Astrocyte of the hippocampus (primary cell): ENCODE results near the gene CDHR2.
"Not testable (repeated sequence)": the region's sequence is repeated elsewhere in the genome, so short reads cannot be mapped to it uniquely, and the experiment has no call there.

Source experiments
- DNase-seq: peaks from one replicate; pipeline ENCODE4 v3.0.0; 2011; ENCODE audit warnings: low read depth, low spot score

Gene CDHR2

DNA sequence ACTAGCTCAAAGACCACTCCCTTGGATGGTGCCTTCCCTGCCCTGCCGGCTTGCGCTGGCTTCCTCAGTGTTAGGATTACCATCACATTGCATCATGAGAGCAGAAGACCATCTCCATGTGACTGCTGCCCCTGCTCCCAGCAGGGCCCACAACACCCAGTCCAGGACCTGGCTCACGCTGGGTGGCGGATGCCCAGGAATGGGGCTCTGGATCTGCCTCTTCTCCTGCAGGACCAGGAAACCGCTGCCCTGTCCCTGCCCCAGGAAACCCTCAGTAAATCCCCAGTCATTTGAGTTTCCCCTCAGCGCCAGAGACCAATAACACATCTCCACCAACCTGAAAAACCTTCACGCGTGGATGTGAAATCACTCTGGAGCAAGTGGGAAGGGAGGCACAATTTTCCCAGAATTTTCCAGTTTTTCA is 8.7 kb upstream of the CDHR2 start:
- DNase-seq, result no peak

DNA sequence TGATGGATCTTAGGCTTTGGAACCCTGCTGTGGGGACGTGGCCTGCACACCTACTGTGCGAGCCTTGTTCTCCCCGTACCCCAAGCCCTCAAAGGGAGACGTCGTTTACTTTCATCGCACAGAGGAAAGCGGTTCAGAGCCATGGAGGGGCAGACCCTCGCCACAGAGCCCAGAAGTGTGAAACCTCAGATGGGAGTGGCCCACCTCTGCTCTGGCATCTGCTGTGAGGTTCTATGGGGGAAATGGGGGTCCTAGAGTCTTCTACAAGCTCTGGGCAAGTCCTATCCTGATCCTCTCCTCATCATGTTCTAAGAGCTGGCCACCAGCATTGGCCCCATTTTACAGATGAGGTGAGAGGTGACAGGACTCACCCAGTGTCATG is 8.2 kb upstream of the CDHR2 start:
- DNase-seq, result no peak

DNA sequence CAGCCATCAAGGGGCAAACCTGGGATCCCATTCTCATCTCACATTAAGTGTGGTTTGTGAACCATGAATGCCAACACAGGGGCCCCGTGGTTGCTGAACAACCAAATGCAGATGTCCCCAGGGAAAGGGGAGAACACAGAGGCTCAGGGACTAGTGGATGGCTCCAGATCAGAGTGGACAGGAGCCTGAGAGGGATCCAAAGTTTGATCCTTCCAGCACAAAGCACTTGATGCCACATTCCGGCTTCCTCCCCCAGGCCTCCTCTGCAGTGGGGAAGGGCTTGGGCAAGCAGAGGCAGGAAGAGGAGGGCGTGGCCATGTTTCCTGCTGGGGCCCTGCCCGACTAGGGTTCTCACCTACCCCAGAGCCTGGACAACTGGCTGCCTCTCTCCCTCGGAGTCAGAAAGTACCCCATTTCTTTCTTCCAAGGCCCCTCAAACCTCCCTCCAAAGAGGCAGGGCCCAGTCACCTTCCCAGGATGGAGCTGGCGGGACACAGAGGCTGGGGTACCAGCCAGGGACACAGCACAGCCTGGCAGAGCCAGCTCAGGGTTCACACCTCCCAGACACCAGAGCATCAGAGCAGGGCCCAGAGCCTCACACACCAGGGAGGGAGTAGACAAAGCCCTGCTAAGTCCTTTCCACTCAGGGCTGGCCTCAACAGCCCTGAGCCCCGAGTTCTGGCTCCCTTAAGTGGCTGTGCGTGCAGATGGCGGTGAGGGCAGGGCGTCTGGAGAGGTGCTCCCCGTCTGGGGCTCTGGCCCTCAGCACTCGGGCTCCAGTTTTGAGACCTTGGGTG is 7.6 kb upstream of the CDHR2 start:
- DNase-seq, result no peak

DNA sequence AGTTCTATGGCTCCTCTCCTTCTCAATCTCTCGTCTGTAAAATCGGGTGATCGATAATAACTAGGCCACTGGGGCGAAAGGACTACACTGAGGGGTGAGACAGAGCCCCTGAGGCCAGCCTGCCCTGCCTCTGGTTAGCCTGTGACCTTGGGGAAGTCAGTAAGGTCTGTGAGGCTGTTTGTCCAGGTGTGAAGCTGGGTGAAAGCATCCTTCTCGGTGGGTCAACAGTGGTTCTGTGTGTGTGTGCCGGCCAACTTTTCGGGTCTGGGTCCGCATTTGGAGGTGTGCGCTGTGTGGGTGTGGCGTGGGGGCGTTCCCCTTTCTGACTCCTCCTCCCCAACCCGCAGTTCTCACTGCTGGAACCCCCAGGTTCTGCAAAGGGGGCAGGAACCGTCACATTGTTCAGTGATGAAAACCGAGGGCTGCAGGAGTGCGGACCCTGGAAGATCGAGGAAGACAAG is 7.0 kb upstream of the CDHR2 start:
- DNase-seq, result no peak

DNA sequence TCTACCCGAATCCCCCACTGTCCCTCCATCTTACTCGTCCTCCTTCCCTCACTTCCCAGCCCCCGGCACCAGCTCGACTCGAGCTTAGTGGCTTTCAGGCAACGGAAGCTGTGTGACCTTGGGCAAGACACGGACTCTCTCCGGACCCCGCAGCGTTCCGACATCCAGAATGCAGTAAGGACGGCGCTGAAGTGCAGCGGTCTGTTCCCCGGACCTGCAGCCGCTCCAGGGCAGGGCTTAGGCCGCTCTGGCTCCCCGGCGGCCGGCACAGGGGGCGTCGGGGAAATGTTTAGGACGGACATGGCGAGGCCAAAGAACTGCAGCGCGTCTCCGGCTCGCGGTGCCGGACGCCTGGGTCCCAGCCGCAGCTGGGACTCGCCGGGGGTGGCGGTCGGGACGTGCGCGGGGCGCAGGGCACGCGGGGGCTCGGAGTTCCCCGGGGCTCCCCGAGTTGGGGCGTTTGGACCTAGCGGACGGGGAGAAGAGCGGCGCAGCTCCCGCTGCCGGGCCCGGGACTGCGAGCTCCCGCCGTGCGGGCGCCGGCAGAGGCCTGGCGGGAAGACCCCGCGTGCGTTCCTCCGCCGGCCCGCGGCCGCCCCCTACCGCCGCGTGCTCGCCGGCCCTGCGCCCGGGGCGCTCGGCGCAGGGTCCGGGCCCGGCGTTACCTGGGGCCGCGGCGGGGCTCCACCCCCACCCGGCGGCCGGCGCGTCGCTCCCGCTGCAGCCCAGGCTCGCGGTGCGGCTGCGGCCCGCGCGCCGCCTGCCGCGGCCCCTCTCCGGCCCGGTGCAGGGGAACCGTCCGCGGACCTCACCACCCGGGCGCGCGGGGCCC is 6.3 kb upstream of the CDHR2 start:
- peak; percentile 68 for DNase-seq

DNA sequence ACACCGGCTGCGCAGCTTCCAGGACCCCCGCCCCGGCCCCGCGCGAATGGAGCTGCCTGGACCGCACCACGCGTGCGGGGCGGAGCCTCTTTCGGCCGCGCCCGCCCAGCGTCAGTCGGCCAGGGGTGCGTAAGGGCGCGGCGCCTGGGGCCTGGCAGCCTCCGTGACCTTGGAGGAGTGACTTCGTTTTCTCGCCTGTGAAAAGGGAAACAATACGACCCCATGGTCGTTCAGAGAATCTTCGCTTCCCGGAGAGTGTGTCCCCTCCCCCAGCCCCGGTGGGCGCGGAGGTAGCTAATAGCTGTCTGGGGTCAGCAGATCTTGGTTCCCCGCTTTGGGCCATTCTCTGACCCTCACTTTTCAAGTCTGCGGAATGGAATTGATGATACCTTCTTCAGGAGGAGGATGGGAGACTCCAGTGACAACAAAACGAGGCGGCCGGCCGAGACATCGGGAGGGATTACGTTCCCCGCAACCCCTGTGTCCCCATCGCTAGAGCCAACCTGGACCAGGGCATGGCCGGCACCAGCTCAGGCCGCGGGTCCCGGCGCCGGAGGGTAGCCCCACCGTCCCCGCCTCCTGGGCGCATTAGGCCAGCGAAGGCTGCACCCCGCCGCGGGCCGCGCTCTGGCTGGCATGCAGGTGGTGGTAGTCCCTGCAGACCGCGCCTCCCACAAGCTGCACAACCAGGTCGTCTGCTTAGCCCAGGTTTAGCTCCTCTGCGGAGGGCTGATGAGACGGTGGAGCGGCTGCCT is 5.5 kb upstream of the CDHR2 start:
- peak; percentile 70 for DNase-seq

DNA sequence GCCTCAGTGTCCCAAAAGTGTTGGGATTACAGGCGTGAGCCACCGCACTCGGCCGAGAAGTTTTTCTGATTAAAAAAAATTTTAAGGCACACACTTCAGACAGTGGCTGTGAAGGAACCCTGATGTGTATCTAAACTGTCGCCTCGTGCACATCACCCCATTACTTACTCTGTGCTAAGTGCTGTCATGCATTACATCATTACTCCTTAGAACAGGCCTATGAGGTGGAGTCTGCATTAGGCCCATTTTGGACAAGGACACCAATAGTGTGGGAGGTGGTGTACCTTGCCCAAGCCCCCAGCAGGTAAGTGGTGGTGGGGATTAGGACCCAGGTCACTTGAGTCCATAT is 3.8 kb upstream of the CDHR2 start:
- DNase-seq, result no peak

DNA sequence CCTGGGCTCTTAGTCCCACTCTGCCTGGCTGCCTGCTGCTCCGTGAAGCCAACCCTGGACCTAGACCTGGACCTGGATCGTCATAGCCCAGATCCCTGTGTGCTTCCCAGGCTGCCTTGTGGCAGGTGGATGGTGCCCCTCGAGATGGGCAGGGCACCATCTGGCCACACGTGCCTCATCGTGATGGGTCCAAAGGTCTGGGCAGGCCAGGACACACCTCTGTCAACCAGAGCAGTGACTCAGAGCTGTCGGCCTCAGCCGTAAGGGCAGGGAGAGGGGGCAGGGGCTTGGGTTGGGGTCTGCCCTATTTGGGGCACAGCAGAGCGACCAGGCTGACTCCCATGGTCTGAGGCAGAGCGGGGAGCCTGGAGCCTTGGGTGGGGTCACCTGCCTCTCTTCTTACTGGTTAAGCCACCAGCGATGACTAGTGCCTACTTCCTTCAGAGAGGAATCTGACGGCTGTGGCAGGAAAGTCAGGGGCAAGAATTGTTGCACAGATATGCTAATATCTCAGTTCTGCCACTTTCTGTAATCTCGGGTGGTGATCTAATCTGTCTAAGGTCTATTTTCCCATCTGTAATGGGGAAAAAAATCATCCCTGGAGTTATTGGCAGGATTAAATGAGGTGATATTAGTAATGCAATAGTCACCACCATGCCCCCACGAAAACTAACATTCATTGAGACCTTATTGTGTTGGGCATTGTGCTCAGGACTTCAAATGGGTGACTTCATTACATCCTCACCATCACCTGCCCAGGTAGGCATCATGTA is 3.2 kb upstream of the CDHR2 start:
- no peak for DNase-seq

DNA sequence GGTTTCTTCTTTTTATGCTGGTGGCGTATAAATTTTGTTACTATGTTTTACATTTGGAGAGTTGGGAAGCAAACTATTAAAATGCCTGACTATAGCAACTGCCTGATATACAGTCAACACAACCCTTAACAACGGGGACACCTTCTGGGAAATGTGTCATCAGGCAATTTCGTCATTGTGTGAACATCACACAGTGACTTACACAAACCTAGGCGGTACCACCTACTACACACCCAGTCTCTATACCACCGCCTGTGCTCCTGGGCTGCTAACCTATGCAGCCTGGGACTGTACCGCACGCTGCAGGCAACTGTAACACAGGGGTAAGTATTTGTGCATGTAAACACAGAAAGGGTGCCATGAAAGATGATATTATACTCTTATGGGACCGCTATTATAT is 1.3 kb upstream of the CDHR2 start:
- no peak for DNase-seq

DNA sequence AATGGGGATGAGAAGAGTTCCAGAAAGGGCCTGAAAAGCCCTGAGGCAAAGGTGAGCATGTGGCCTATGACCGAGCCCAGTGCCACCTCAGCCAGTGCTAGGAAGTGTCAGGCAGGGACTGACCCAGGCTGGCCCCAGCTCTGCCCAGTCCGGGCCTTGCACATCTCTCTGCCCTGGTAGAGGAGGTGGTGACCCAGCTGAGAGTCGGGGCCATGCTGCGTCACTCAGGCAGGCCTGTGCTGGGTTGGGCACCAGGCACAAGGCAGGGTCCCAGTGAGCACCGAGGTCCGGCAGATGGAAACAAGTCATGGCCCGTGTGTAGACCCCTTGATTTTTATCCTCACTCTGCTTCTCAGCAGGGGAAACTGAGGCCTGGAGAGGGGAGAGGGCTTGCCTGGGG is 729 bp downstream of the CDHR2 start:
- DNase-seq, result no peak

DNA sequence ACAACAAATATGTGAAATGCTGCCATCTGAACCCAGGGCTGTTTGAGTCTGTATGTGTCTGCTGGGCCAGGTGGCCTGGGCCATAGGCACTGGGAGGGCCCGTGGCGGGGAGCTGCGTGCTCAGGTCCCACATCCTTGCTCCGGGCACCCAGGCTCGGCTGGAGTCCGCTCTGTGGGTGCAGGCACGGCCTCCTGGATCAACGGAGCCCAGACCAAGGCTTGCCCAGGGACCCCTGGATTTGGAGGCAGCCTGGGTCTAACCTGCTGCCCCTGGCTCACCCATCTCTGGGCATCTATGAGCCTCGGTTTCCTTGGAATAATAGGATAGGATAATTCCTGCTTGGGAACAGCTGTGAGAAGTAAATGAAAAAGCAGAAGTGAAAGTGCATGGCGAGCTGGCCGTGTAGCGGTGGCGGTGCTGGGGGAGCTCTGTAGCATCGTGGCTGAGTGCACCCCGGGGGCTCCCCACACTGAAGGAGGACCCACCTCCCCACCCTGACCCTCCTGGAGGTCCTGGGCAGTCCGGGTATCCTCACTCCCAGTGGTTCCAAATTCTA is 1.2 kb downstream of the CDHR2 start:
- no peak for DNase-seq

DNA sequence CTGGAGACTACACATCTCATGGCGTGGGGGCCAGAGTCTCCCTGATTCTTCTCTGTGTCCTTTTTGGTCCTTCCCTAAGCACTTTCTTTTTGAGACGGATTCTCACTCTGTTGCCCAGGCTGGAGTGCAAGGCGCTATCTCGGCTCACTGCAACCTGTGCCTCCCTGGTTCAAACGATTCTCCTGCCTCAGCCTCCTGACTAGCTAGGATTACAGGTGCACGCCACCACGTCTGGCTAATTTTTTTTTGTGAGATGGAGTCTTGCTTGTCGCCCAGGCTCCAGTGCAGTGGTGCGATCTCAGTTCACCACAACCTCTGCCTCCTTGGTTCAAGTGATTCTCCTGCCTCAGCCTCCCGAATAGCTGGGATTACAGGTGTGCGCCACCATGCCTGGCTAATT is 1.8 kb downstream of the CDHR2 start:
- DNase-seq, result not testable (repeated sequence)

DNA sequence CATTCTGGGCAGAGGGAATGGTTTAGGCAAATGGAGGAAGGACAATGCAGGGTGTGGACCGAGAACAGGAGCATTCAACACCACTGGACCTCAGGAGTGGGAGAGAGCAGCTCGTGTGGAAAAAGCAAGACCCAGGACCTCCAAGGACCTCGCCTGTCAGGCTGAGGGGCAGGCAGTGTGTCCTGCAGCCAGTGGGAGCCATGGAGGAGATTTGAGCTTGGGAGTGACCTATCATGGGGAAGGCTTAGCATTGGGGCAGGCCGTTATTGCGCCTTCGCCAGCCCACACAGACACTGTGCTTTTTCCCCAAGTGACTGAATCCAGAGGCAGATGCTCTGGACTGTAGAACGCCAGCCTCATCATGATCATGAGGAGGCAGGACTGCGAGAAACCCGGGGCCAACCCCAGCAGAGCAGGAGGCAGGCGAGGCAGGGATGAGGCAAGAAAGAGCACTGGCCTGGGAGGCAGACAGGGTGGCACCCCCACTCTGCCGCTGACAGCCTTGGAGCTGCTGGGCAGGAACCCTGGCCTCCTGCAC is 3.3 kb downstream of the CDHR2 start:
- no peak for DNase-seq

DNA sequence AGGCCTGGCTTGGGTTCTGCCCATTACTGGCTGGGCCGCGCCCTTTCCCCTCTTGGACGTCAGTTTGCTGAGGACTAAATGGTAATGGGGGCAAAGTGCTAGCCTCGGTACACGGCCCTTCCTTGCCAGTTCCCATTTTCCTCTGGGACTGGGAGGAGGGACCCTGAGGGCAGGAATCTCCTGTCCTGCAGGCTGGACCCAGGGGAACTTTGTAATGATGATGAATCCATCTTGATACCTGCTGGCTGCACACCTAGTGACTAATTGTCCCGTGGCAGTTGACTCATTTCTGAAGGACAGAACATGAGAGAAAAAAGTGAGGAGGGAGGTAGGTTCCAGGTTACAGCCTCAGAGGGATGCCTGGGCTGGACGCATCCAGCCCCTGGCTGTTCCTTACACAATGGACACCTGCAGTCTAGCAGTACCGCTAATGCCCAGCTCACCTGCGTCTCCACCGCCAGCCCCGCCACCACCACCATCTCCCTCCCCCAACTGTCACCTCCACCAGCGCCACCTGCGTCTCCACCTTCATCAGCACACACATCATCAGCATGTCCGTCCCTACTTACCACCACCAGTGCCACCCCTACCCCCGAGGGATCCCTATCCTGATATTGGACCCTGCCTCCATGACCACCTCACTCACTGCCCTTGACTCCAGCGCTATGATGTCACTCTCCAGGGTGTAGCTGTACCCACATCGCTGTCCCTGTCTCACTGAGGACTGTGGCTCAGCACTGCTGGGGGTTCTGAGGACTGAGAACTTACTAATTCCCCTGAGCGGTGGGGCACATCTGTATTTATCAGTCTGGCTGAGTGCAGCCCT is 4.3 kb downstream of the CDHR2 start:
- no peak for DNase-seq

DNA sequence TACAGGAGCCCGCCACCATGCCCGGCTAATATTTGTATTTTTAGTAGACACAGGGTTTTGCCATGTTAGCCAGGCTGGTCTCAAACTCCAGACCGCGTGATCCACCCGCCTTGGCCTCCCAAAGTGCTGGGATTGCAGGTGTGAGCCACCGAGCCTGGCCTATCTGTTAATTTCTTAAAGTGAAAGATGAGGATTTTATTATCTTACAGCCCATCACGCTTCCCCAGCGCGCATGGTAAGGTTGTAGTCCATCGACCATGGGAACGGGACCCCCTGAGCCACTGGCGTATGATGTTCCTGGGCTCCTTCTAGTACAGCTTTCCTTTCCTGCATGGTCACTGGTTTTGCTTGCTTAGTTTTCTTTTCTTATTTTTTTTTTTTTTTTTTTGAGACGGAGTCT is 8.7 kb downstream of the CDHR2 start:
- DNase-seq, result no peak

DNA sequence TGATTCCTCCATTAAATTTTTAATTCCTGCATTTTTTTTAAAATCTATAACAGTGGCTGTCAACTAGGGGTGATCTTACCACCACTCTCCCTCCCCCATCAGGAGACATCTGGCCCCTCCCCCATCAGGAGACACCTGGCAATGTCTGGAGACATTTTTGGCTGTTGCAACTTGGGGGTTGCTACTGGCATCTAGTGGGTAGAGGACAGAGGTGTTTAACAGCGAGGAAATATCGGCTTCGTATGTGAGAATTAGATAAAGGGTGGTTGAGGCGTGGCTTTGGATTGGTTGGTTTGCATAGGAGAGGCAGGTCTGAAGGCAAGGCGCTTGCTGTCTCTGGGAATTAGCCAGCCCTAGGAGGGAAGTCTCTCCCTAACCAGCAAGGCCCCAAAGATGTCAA is 10.5 kb downstream of the CDHR2 start:
- DNase-seq, result no peak

DNA sequence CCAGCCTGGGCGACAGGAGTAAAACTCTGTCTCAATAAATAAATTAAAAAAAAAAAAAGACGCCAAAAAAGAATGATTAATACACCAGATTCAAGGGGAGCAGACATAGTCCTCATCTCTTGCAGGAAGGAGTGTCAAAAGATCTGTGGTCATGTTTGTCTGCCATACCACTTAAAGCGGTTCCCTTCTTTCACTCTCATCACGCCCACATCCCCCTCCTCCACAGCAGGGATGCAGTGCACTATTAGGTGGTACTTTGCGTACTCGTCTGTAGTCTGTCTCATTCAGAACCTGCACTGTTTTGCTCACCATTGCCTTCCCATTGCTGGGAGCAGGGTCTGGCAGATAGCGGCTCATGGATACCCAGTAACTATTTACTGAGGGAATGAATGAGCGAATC is 11.2 kb downstream of the CDHR2 start:
- no peak for DNase-seq

DNA sequence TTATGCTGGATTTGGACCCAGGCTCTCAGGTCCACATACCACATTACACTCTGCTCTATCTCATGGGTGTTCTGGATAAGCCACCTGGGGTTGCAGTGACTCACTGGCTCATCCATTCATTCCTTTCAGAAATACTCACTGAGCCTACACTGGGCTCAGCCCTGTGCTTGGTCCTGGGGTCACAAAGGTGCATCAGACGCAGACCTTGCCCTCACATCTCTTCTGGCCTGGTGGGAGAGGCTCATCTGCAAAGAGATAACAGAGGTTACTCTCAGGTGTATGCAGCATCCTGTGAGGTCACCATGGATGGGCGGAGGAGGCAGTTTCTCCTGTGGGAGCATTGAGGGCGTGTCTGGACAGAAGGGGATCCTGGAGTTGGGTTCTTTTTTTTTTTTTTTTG is 12.1 kb downstream of the CDHR2 start:
- DNase-seq, result no peak

DNA sequence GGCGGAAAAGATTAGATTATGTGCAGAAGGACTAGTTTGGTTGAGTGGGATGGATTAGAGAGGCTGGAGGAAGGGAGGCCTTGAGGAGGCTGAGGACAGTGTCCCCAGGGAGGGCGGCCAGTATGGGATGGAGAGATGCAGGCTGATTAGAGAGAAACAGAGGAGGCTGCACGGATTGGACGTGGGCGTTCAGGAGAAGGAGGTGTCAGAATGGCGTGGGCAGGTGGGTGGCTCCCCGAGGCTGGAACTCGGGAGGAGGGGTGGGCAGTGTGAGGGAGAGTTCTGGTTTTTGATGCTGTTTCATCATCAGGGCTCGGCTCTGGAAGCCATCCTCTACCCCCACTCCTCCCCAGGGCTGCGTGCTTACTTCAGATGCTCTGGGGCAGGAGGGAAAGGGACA is 13.0 kb downstream of the CDHR2 start:
- DNase-seq, result no peak

DNA sequence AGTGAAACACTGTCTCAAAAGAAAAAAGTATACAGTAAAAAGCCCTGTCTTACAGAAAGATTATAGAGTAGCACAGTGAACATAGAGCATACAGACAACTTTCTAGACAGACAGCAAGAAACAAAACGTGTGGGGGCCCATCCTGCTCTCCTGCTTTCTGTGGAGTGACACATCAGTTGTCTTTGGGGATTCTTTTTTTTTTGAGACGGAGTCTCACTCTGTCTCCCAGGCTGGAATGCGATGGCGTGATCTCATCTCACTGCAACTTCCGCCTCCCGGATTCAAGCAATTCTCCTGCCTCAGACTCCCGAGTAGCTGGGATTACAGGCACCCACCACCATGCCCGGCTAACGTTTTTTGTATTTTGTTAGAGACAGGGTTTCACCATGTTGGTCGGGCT is 14.9 kb downstream of the CDHR2 start:
- no peak for DNase-seq
